Fibroblast of villous mesenchyme (primary cell): ENCODE data around the gene TLE3. TPM values are rescaled to one million over a fixed set of nuclear protein-coding genes. Genes with fewer than 3 reads are reported as not detected.

ENCODE experiments used
- DNase-seq: peaks from one replicate; pipeline ENCODE4 v3.0.0-alpha.2; 2010; ENCODE audit warnings: low read depth
- H3K4me3 ChIP-seq: 2 replicates; pipeline ENCODE4 v1.5.1; 2011; ENCODE audit warnings: low read depth, mild to moderate bottlenecking, low read length
- CTCF ChIP-seq: IDR thresholded peaks from 2 replicates; pipeline ENCODE4 v1.5.1; 2012; ENCODE audit warnings: low read depth, mild to moderate bottlenecking, low read length; ENCODE audit not compliant: insufficient read depth
- total RNA-seq: library from RNA; depleted of rRNA; stranded (reverse); fragments of >200 nt; gene quantifications from 2 replicates; pipeline ENCODE4 v1.2.3, GENCODE V29; 2012

TLE3 gene
- total RNA-seq, 1 donor = 13.0 TPM

- no peak for TF ChIP-seq CTCF
- H3K4me3 ChIP-seq = no peak overlapping the region
- DNase-seq = no peak
Observed at GRCh38 chr15:70017025-70017424, 80.7 kb downstream of the TLE3 start.

- no peak for DNase-seq
- no peak for TF ChIP-seq CTCF
- no peak overlapping the region for H3K4me3 ChIP-seq
Observed at GRCh38 chr15:70016511-70016994, 81.2 kb downstream of the TLE3 start.

- TF ChIP-seq CTCF = no peak
- no peak overlapping the region for H3K4me3 ChIP-seq
- DNase-seq = no peak
Observed at GRCh38 chr15:70014860-70015490, 82.7 kb downstream of the TLE3 start.

- H3K4me3 ChIP-seq = no peak overlapping the region
- TF ChIP-seq CTCF = no peak
- DNase-seq = no peak
Observed at GRCh38 chr15:70014331-70014730, 83.4 kb downstream of the TLE3 start.

- DNase-seq = no peak
- no peak for TF ChIP-seq CTCF
- H3K4me3 ChIP-seq = no peak overlapping the region
Observed at GRCh38 chr15:70013656-70014313, 83.9 kb downstream of the TLE3 start.

GRCh38 chr15:70012895-70013294 lies 84.8 kb downstream of the TLE3 start:
- TF ChIP-seq CTCF = no peak
- no peak overlapping the region for H3K4me3 ChIP-seq
- DNase-seq = no peak
